ENCODE data around the gene KLHL4. TPM values are rescaled to one million over a fixed set of nuclear protein-coding genes. Genes with fewer than 3 reads are reported as not detected.
A peak's percentile ranks its signal among the peaks of the same experiment; 100 is the strongest.
"Not testable (repeated sequence)": the region's sequence is repeated elsewhere in the genome, so short reads cannot be mapped to it uniquely, and the experiment has no call there.

KLHL4 gene
- 0.13 and 0.26 TPM in 2 replicates for total RNA-seq

GRCh38 chrX:87517571-87518141 lies at the start of gene KLHL4:
Gene KLHL4, plus strand, starts transcription at chrX:87517802. Its CDS starts 92 bp downstream, at chrX:87517894.
- FAIRE-seq (no peak), DNase-seq (ENCODE audit: low read depth) (peak; percentile 81)
- H3K4me3 ChIP-seq (ENCODE audit: low read depth, low read length) = peak within 1 kb of the TSS; percentile 24

GRCh38 chrX:87468941-87469340 lies 48.7 kb upstream of the KLHL4 start:
- no peak for TF ChIP-seq CTCF (IDR thresholded peaks at IDR 0.05; ENCODE audit: insufficient read depth, low read length, severe bottlenecking)
- Histone ChIP-seq H3K36me3 (ENCODE audit: control insufficient read depth, insufficient read depth, low read length) (no peaks in the 10 kb centered on the region), H3K27me3 (ENCODE audit: control insufficient read depth, insufficient read depth, low read length) (no peaks in the 10 kb centered on the region), H3K4me3 (ENCODE audit: low read depth, low read length) (no peak overlapping the region)
- no peak for FAIRE-seq
- no peak for DNase-seq (ENCODE audit: low read depth)

More at GRCh38 chrX:87517571-87518141, at the start of gene KLHL4:
- no peaks in the 10 kb centered on the region for H3K27me3 ChIP-seq (ENCODE audit: control insufficient read depth, insufficient read depth, low read length)
- TF ChIP-seq CTCF (IDR thresholded peaks at IDR 0.05; ENCODE audit: insufficient read depth, low read length, severe bottlenecking) = no peak
- no peaks in the 10 kb centered on the region for H3K36me3 ChIP-seq (ENCODE audit: control insufficient read depth, insufficient read depth, low read length)

- no peak overlapping the region for H3K4me3 ChIP-seq (ENCODE audit: low read depth, low read length)
- H3K27me3 ChIP-seq (ENCODE audit: control insufficient read depth, insufficient read depth, low read length) = no peaks in the 10 kb centered on the region
- DNase-seq (ENCODE audit: low read depth) = no peak
- no peak for TF ChIP-seq CTCF (IDR thresholded peaks at IDR 0.05; ENCODE audit: insufficient read depth, low read length, severe bottlenecking)
- no peak for FAIRE-seq
- no peaks in the 10 kb centered on the region for H3K36me3 ChIP-seq (ENCODE audit: control insufficient read depth, insufficient read depth, low read length)
These were observed 41.8 kb upstream of the KLHL4 start for GRCh38 chrX:87475793-87476192.

- H3K4me3 ChIP-seq (ENCODE audit: low read depth, low read length); H3K27me3 ChIP-seq (ENCODE audit: control insufficient read depth, insufficient read depth, low read length); FAIRE-seq; H3K36me3 ChIP-seq (ENCODE audit: control insufficient read depth, insufficient read depth, low read length); DNase-seq (ENCODE audit: low read depth): not testable (repeated sequence)
These were observed 38.9 kb upstream of the KLHL4 start for GRCh38 chrX:87478703-87479102.

- DNase-seq (ENCODE audit: low read depth) (no peak), FAIRE-seq (no peak)
- no peak for TF ChIP-seq CTCF (IDR thresholded peaks at IDR 0.05; ENCODE audit: insufficient read depth, low read length, severe bottlenecking)
- Histone ChIP-seq H3K4me3 (ENCODE audit: low read depth, low read length) (no peak overlapping the region), H3K36me3 (ENCODE audit: control insufficient read depth, insufficient read depth, low read length) (no peaks in the 10 kb centered on the region), H3K27me3 (ENCODE audit: control insufficient read depth, insufficient read depth, low read length) (no peaks in the 10 kb centered on the region)
These were observed 28.5 kb upstream of the KLHL4 start for GRCh38 chrX:87489071-87489470.

- TF ChIP-seq CTCF (IDR thresholded peaks at IDR 0.05; ENCODE audit: insufficient read depth, low read length, severe bottlenecking) = no peak
- no peak for DNase-seq (ENCODE audit: low read depth)
- Histone ChIP-seq H3K4me3 (ENCODE audit: low read depth, low read length) (no peak overlapping the region), H3K36me3 (ENCODE audit: control insufficient read depth, insufficient read depth, low read length) (no peaks in the 10 kb centered on the region), H3K27me3 (ENCODE audit: control insufficient read depth, insufficient read depth, low read length) (no peaks in the 10 kb centered on the region)
- FAIRE-seq = no peak
These were observed 1.8 kb upstream of the KLHL4 start for GRCh38 chrX:87515836-87516235.

All from bronchial epithelial cell (primary cell).